ENCODE data around the gene HOXA6. TPM values are rescaled to one million over a fixed set of nuclear protein-coding genes. Genes with fewer than 3 reads are reported as not detected.

Gene HOXA6
- total RNA-seq, 1 experiment from 2014 or later, result 12.7 TPM

GRCh38 chr7:27165996-27166530 is 18.5 kb upstream of the HOXA6 start:
- Histone ChIP-seq H3K27me3 (ENCODE audit: insufficient read depth, low read length) (no peaks in the 10 kb centered on the region), H4K20me1 (ENCODE audit: insufficient read depth) (no peaks in the 10 kb centered on the region), H3K4me2 (ENCODE audit: low read length) (peak overlapping the region; percentile 97), H3K36me3 (ENCODE audit: control insufficient read depth in 1 of 2, insufficient read depth in 2 of 2, low read length in 2 of 2) (peaks cover 0 to 4% of the 10 kb centered on the region in 2 experiments; a peak in 1 of 4 replicates), H3K79me2 (ENCODE audit: insufficient read depth, low read length) (peaks cover 93% of the 10 kb centered on the region), H3K9me2 (ENCODE audit: insufficient read depth) (no peaks in the 10 kb centered on the region), H3K4me1 (ENCODE audit: control insufficient read depth in 1 of 2, insufficient read depth in 2 of 2, low read length in 2 of 2) (peaks cover 27 to 76% of the 10 kb centered on the region in 2 experiments), H3K27ac (ENCODE audit: low read depth, low read length) (peak overlapping the region; percentile 91), H2AFZ (ENCODE audit: low read depth, low read length, poor library complexity, severe bottlenecking) (no peak overlapping the region), H3K4me3 (replicated peaks in 1 of 2; ENCODE audit: low read depth in 1 of 2, low read length in 2 of 2) (peak overlapping the region; percentile 77 to 84), H3K9ac (ENCODE audit: low read length) (peak overlapping the region; percentile 89), H3K9me3 (ENCODE audit: control insufficient read depth in 1 of 2, insufficient read depth in 1 of 2, low read depth in 1 of 2, low read length in 2 of 2) (no peaks in the 10 kb centered on the region)
- intact Hi-C loops (cut with micrococcal nuclease), result loop anchor here (10.0 kb wide), 1 partner anchor 1301 kb away; no protein-coding TSS in a partner anchor
- DNase-seq (ENCODE audit: low read depth, low spot score) (no peak), ATAC-seq (no peak)
- TSS peak; percentile 60 for BruUV-seq (replicated peaks)
- TF ChIP-seq POLR2AphosphoS5 (IDR thresholded peaks at IDR 0.05; ENCODE audit: low read depth, low read length) (0 out of 2 replicates have a peak, but pooled peaks have one; percentile 10), CBX3 (IDR thresholded peaks at IDR 0.05; ENCODE audit: low read depth) (no peak)
- TF ChIP-seq, protein P1, sequence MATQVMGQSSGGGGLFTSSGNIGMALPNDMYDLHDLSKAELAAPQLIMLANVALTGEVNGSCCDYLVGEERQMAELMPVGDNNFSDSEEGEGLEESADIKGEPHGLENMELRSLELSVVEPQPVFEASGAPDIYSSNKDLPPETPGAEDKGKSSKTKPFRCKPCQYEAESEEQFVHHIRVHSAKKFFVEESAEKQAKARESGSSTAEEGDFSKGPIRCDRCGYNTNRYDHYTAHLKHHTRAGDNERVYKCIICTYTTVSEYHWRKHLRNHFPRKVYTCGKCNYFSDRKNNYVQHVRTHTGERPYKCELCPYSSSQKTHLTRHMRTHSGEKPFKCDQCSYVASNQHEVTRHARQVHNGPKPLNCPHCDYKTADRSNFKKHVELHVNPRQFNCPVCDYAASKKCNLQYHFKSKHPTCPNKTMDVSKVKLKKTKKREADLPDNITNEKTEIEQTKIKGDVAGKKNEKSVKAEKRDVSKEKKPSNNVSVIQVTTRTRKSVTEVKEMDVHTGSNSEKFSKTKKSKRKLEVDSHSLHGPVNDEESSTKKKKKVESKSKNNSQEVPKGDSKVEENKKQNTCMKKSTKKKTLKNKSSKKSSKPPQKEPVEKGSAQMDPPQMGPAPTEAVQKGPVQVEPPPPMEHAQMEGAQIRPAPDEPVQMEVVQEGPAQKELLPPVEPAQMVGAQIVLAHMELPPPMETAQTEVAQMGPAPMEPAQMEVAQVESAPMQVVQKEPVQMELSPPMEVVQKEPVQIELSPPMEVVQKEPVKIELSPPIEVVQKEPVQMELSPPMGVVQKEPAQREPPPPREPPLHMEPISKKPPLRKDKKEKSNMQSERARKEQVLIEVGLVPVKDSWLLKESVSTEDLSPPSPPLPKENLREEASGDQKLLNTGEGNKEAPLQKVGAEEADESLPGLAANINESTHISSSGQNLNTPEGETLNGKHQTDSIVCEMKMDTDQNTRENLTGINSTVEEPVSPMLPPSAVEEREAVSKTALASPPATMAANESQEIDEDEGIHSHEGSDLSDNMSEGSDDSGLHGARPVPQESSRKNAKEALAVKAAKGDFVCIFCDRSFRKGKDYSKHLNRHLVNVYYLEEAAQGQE (IDR thresholded peaks at IDR 0.05; ENCODE audit: low read depth), result no peak
- ChIA-PET RAD21 (ENCODE audit: low non-redundant PET in 1 of 2, low total read pairs in 2 of 2, uncharacterized antibody in 2 of 2, unreplicated experiment in 2 of 2) (no interaction called here), POLR2A (interaction anchor here (1.0 kb wide), 1 partner anchor 10 kb away, joined by 4 read pairs; no protein-coding TSS in a partner anchor), CTCF (interaction anchor here (1.3 to 6.6 kb wide), 2 partner anchors 10 to 13 kb away, joined by 4 to 32 read pairs; partner anchors contain the start of gene HOXA7)

All from HCT116 (cell line).